SK-N-SH (cell line): Measurements from ENCODE around the gene REN. TPM values are rescaled to one million over a fixed set of nuclear protein-coding genes. Genes with fewer than 3 reads are reported as not detected.

Source experiments
- CTCF ChIA-PET: fragments of 300-600, 350-600 bp; formaldehyde crosslinking; extraction: SDS; loops from one replicate; lab custom pipeline; 2021; lab: Yijun Ruan, JAX
- POLR2A ChIA-PET: fragments of 350-600 bp; sonication (Branson Sonifier 250); formaldehyde crosslinking; extraction: SDS; loops from one replicate; lab custom pipeline; 2020; ENCODE audit warnings: antibody characterized with exemption, inconsistent platforms; lab: Yijun Ruan, JAX
- DNase-seq: peaks from one replicate; pipeline ENCODE4 v3.0.0; 2012
- H2AFZ ChIP-seq: fragments of 200-600 bp; sonication (generic); 2 replicates; pipeline ENCODE4 v1.8.1; 2016; ENCODE audit warnings: antibody characterized with exemption, mild to moderate bottlenecking, low read depth
- H3F3A ChIP-seq: fragments of 200-600 bp; sonication (generic); replicated peaks from 2 replicates; pipeline ENCODE3; 2016; ENCODE audit warnings: antibody characterized with exemption, mild to moderate bottlenecking; ENCODE audit not compliant: insufficient read depth
- H3K27ac ChIP-seq, 2 experiments: fragments of 200-500 bp in 1 of 2; fragments of 200-600 bp in 1 of 2; sonication (Bioruptor generic) in 1 of 2; sonication (generic), shearing (Covaris generic) in 1 of 2; 2 replicates each; pipeline versions ENCODE4 v1.5.1 to v1.6.1; 2014 to 2016; ENCODE audit warnings: low read depth in 2 of 2, inconsistent platforms in 1 of 2, low read length in 1 of 2, mild to moderate bottlenecking in 1 of 2, mixed read lengths in 1 of 2
- H3K27me3 ChIP-seq: fragments of 200-600 bp; sonication (generic), shearing (Covaris generic); 2 replicates; pipeline ENCODE4 v1.6.1; 2016; ENCODE audit warnings: mixed run types; ENCODE audit not compliant: insufficient read depth
- H3K36me3 ChIP-seq, 2 experiments: fragments of 200-500 bp in 1 of 2; fragments of 200-600 bp in 1 of 2; sonication (Bioruptor generic) in 1 of 2; sonication (generic) in 1 of 2; replicated peaks in 1 of 2; 2 replicates each; pipeline versions ENCODE3 to v1.5.1; 2014 to 2016; ENCODE audit warnings: low read length in 1 of 2, mild to moderate bottlenecking in 1 of 2; ENCODE audit not compliant: insufficient read depth in 2 of 2, control insufficient read depth in 1 of 2
- H3K4me1 ChIP-seq, 2 experiments: fragments of 200-500 bp in 1 of 2; fragments of 200-600 bp in 1 of 2; sonication (Bioruptor generic) in 1 of 2; sonication (generic), shearing (Covaris generic) in 1 of 2; 2 replicates each; pipeline versions ENCODE4 v1.5.1 to v1.6.1; 2014 to 2016; ENCODE audit warnings: low read depth in 1 of 2, low read length in 1 of 2, mixed run types in 1 of 2; ENCODE audit not compliant: insufficient read depth in 2 of 2, control insufficient read depth in 1 of 2
- H3K4me2 ChIP-seq: fragments of 200-600 bp; sonication (generic), shearing (Covaris generic); 2 replicates; pipeline ENCODE4 v1.6.1; 2017; ENCODE audit warnings: mixed run types
- H3K4me3 ChIP-seq, 2 experiments: fragments of 200-500 bp in 1 of 2; fragments of 200-600 bp in 1 of 2; sonication (Bioruptor generic) in 1 of 2; sonication (generic), shearing (Covaris generic) in 1 of 2; 2 replicates each; pipeline versions ENCODE4 v1.5.1 to v1.8.1; 2014 to 2016; ENCODE audit warnings: low read depth in 2 of 2, inconsistent platforms in 1 of 2, low read length in 1 of 2, mild to moderate bottlenecking in 1 of 2, mixed read lengths in 1 of 2, moderate library complexity in 1 of 2
- H3K79me2 ChIP-seq: fragments of 200-600 bp; sonication (generic); 2 replicates; pipeline ENCODE4 v1.8.1; 2017; ENCODE audit warnings: mild to moderate bottlenecking; ENCODE audit not compliant: insufficient read depth
- H3K9ac ChIP-seq: fragments of 200-600 bp; sonication (generic); 2 replicates; pipeline ENCODE4 v1.6.1; 2017; ENCODE audit warnings: mixed run types
- H3K9me2 ChIP-seq: fragments of 200-600 bp; sonication (generic); 2 replicates; pipeline ENCODE4 v1.6.1; 2017; ENCODE audit warnings: mixed run types
- H3K9me3 ChIP-seq: fragments of 200-600 bp; sonication (generic); 2 replicates; pipeline ENCODE4 v1.6.1; 2017; ENCODE audit warnings: mixed run types, mild to moderate bottlenecking, moderate library complexity
- H4K20me1 ChIP-seq: fragments of 200-600 bp; sonication (generic); 2 replicates; pipeline ENCODE4 v1.6.1; 2017; ENCODE audit warnings: mild to moderate bottlenecking, mixed run types; ENCODE audit not compliant: insufficient read depth
- ELF1 ChIP-seq: IDR thresholded peaks from 2 replicates; pipeline ENCODE4 v1.4.0; 2012
- EZH2phosphoT487 ChIP-seq: fragments of 200-600 bp; sonication (generic); IDR thresholded peaks from 2 replicates; pipeline ENCODE4 v1.6.1; 2017; ENCODE audit warnings: low read depth, mixed run types, mild to moderate bottlenecking, antibody characterized with exemption, moderate library complexity, borderline replicate concordance
- FOSL2 ChIP-seq: IDR thresholded peaks from 2 replicates; pipeline ENCODE4 v1.4.0; 2012; ENCODE audit warnings: low read depth, mild to moderate bottlenecking, moderate library complexity, borderline replicate concordance
- GATA2 ChIP-seq: sonication (generic); formaldehyde crosslinking; IDR thresholded peaks from 2 replicates; pipeline ENCODE4 v1.5.0; 2020; ENCODE audit warnings: mild to moderate bottlenecking, missing genetic modification reagents
- IRF3 ChIP-seq: fragments of 150-350 bp; IDR thresholded peaks from 2 replicates; pipeline ENCODE4 v1.6.1; 2016; ENCODE audit warnings: mild to moderate bottlenecking, low read depth, low read length
- JUND ChIP-seq: IDR thresholded peaks from 2 replicates; pipeline ENCODE4 v1.4.0; 2012
- MXI1 ChIP-seq: IDR thresholded peaks from 2 replicates; pipeline ENCODE4 v1.6.1; 2012; ENCODE audit warnings: mild to moderate bottlenecking, low read depth, low read length, improper control_type of control experiment
- NRF1 ChIP-seq: IDR thresholded peaks from 2 replicates; pipeline ENCODE4 v1.6.1; 2012; ENCODE audit warnings: low read depth, mild to moderate bottlenecking, low read length
- PBX3 ChIP-seq: IDR thresholded peaks from 2 replicates; pipeline ENCODE4; 2012
- RAD21 ChIP-seq: IDR thresholded peaks from 2 replicates; pipeline ENCODE4 v1.6.1; 2012; ENCODE audit warnings: mild to moderate bottlenecking, low read length
- RCOR1 ChIP-seq: fragments of 150-350 bp; IDR thresholded peaks from 2 replicates; pipeline ENCODE4 v1.6.1; 2017; ENCODE audit warnings: antibody characterized with exemption, low read length
- RXRA ChIP-seq: IDR thresholded peaks from 2 replicates; pipeline ENCODE4 v1.4.0; 2012; ENCODE audit warnings: low read depth, mild to moderate bottlenecking, borderline replicate concordance
- SIN3A ChIP-seq: IDR thresholded peaks from 2 replicates; pipeline ENCODE4 v1.6.1; 2012; ENCODE audit warnings: low read depth, mild to moderate bottlenecking, low read length, moderate library complexity, borderline replicate concordance
- TCF12 ChIP-seq: IDR thresholded peaks from 2 replicates; pipeline ENCODE4 v1.4.0; 2012
- TEAD4 ChIP-seq: IDR thresholded peaks from 2 replicates; pipeline ENCODE4 v1.4.0; 2012; ENCODE audit warnings: mild to moderate bottlenecking, borderline replicate concordance; ENCODE audit not compliant: insufficient read depth
- ZBTB33 ChIP-seq: IDR thresholded peaks from 2 replicates; pipeline ENCODE4 v1.4.0; 2012; ENCODE audit warnings: low read depth, borderline replicate concordance
- WGBS: methylation state at CpG from one replicate; pipeline ENCODE4 v1.1.6; 2017; ENCODE audit warnings: low lambda C conversion rate; 5-methylcytosine and 5-hydroxymethylcytosine counted together
- polyA plus RNA-seq, 3 experiments: library from polyadenylated mRNA; depleted of rRNA; stranded (reverse); fragments of >200 nt; gene quantifications; 2 replicates each; pipeline ENCODE4 v1.2.3, GENCODE V29; 2012
- TF ChIP-seq, protein P1 (sequence below): IDR thresholded peaks from 2 replicates; pipeline ENCODE4 v1.4.0; 2012; ENCODE audit warnings: low read depth, borderline replicate concordance
- TF ChIP-seq, protein P2 (sequence below): fragments of 200-600 bp; sonication (generic); IDR thresholded peaks from 2 replicates; pipeline ENCODE4 v1.6.1; 2017; ENCODE audit warnings: antibody characterized with exemption, mild to moderate bottlenecking, moderate library complexity

Gene REN
- polyA plus RNA-seq, 1 of the 3 experiments (the other 2 are of a cell fraction): not detected

- no peak overlapping the region for H2AFZ ChIP-seq
- no peak overlapping the region for H3K9ac ChIP-seq
- TF ChIP-seq FOSL2 (no peak), SIN3A (no peak), TEAD4 (no peak), EZH2phosphoT487 (no peak), GATA2 (no peak), ZBTB33 (no peak), IRF3 (no peak), JUND (no peak), NRF1 (no peak), TCF12 (no peak), RCOR1 (no peak), RAD21 (no peak), MXI1 (no peak), PBX3 (no peak), RXRA (no peak), ELF1 (no peak)
- TF ChIP-seq, protein P1, sequence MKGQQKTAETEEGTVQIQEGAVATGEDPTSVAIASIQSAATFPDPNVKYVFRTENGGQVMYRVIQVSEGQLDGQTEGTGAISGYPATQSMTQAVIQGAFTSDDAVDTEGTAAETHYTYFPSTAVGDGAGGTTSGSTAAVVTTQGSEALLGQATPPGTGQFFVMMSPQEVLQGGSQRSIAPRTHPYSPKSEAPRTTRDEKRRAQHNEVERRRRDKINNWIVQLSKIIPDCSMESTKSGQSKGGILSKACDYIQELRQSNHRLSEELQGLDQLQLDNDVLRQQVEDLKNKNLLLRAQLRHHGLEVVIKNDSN: no peak
- TF ChIP-seq, protein P2, sequence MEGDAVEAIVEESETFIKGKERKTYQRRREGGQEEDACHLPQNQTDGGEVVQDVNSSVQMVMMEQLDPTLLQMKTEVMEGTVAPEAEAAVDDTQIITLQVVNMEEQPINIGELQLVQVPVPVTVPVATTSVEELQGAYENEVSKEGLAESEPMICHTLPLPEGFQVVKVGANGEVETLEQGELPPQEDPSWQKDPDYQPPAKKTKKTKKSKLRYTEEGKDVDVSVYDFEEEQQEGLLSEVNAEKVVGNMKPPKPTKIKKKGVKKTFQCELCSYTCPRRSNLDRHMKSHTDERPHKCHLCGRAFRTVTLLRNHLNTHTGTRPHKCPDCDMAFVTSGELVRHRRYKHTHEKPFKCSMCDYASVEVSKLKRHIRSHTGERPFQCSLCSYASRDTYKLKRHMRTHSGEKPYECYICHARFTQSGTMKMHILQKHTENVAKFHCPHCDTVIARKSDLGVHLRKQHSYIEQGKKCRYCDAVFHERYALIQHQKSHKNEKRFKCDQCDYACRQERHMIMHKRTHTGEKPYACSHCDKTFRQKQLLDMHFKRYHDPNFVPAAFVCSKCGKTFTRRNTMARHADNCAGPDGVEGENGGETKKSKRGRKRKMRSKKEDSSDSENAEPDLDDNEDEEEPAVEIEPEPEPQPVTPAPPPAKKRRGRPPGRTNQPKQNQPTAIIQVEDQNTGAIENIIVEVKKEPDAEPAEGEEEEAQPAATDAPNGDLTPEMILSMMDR: no peak
These were observed 39.2 kb downstream of the REN start for GRCh38 chr1:204126956-204127355.

More at GRCh38 chr1:204126956-204127355, 39.2 kb downstream of the REN start:
- H3K9me2 ChIP-seq: no peaks in the 10 kb centered on the region
- peak overlapping the region in 1 of 2 experiments; percentile 11; a peak in 1 of 4 replicates for H3K27ac ChIP-seq
- DNase-seq: no peak
- peaks cover 32 to 57% of the 10 kb centered on the region in 2 experiments for H3K4me1 ChIP-seq
- no peaks in the 10 kb centered on the region for H3K79me2 ChIP-seq
- H3F3A ChIP-seq: peaks cover 22% of the 10 kb centered on the region
- no peaks in the 10 kb centered on the region for H3K27me3 ChIP-seq
- H4K20me1 ChIP-seq: no peaks in the 10 kb centered on the region
- no peak overlapping the region for H3K4me2 ChIP-seq
- H3K9me3 ChIP-seq: no peaks in the 10 kb centered on the region
- whole genome bisulfite sequencing: 41% methylated on average over 5 of the region's 7 CpGs
- ChIA-PET POLR2A (interaction anchor here (0.7 to 2.4 kb wide), 3 partner anchors 24 to 265 kb away, joined by 3 to 13 read pairs (median 5); partner anchors contain the start of gene ETNK2), CTCF (interaction anchor here (1.0 to 14.7 kb wide), 11 partner anchors 12 to 665 kb away, joined by 3 to 421 read pairs (median 6); partner anchors contain the start of genes ETNK2 and SNRPE)
- H3K36me3 ChIP-seq: no peaks in the 10 kb centered on the region
- H3K4me3 ChIP-seq: no peak overlapping the region
